Gastrocnemius medialis (tissue), 4 donors: Measurements from ENCODE around the gene TSC22D2. TPM values are rescaled to one million over a fixed set of nuclear protein-coding genes. Genes with fewer than 3 reads are reported as not detected.
"Not testable (repeated sequence)": the region's sequence is repeated elsewhere in the genome, so short reads cannot be mapped to it uniquely, and the experiment has no call there.

Experiments
- ATAC-seq, 2 donors: fragments of 150-250 bp; one replicate each; pipeline ENCODE4 v1.9.1; 2016
- DNase-seq, 2 donors: peaks; one replicate each; pipeline ENCODE4 v3.0.0-alpha.2; 2019
- H3K27ac ChIP-seq, 4 donors: fragments of 200-600 bp; sonication (generic); 1 replicate in 1 of 4; 2 replicates in 3 of 4; pipeline ENCODE4 v1.5.1; 2016 to 2018; ENCODE audit warnings: mild to moderate bottlenecking in 2 of 4, moderate library complexity in 1 of 4
- H3K27me3 ChIP-seq, 3 donors: fragments of 200-600 bp; sonication (generic) in 2 of 3; 1 replicate in 1 of 3; 2 replicates in 2 of 3; pipeline versions ENCODE4 v1.5.1 to v1.6.0; 2016 to 2019; ENCODE audit warnings: mild to moderate bottlenecking in 1 of 3, moderate library complexity in 1 of 3
- H3K36me3 ChIP-seq, 2 donors: fragments of 200-600 bp; sonication (generic) in 1 of 2; one replicate each; pipeline ENCODE4 v1.5.1; 2017 to 2018
- H3K4me1 ChIP-seq, 2 donors: fragments of 200-600 bp; sonication (generic) in 1 of 2; one replicate each; pipeline ENCODE4 v1.5.1; 2016 to 2017; ENCODE audit warnings: mild to moderate bottlenecking in 2 of 2
- H3K4me3 ChIP-seq, 4 donors: fragments of 200-600 bp; sonication (generic) in 3 of 4; 1 replicate in 1 of 4; 2 replicates in 3 of 4; pipeline ENCODE4 v1.5.1; 2016 to 2019; ENCODE audit warnings: mild to moderate bottlenecking in 2 of 4
- H3K9me3 ChIP-seq, 3 donors: fragments of 200-600 bp; sonication (generic) in 2 of 3; 1 replicate in 1 of 3; 2 replicates in 2 of 3; pipeline ENCODE4 v1.5.1; 2016 to 2019
- CTCF ChIP-seq, 5 experiments: fragments of 450-650 bp in 3 of 5; fragments of 200-600 bp in 2 of 5; sonication (generic) in 2 of 5; IDR thresholded peaks in 4 of 5; conservative IDR thresholded peaks in 1 of 5; 1 replicate in 4 of 5; 2 replicates in 1 of 5; pipeline ENCODE4 v1.5.1; 2016 to 2019; ENCODE audit warnings: antibody characterized with exemption in 5 of 5, mild to moderate bottlenecking in 3 of 5, moderate library complexity in 3 of 5
- POLR2A ChIP-seq, 2 donors: fragments of 450-650 bp; IDR thresholded peaks; one replicate each; pipeline ENCODE4 v1.6.1; 2017; ENCODE audit warnings: antibody characterized with exemption in 2 of 2, mild to moderate bottlenecking in 2 of 2, moderate library complexity in 2 of 2
- in situ Hi-C, 4 donors: fragments of 200-750 bp; cut with MboI; loops; one replicate each; pipeline versions ENCODE4 v1.15.0 to v1.8.0; 2017; ENCODE audit warnings: low sequenced_read_pairs in 4 of 4
- intact Hi-C: fragments of 100-400 bp; cut with DNase I; formaldehyde crosslinking; loops from one replicate; pipeline ENCODE4 v1.15.1; 2023; ENCODE audit warnings: low total_unique reads
- total RNA-seq, 4 donors: library from RNA; depleted of rRNA; stranded (reverse); fragments of >200 nt; gene quantifications; one replicate each; pipeline versions ENCODE4 v1.1.0 to v1.2.3, GENCODE V29; 2016

The TSC22D2 gene
- total RNA-seq, 4 donors from 2014 or later: 12.9 to 16.1 (median 14.0) TPM

- intact Hi-C loops (no loop called here), in situ Hi-C loops (no loop called here)
- H3K27me3 ChIP-seq: no peaks in the 10 kb centered on the region
- DNase-seq (no peak), ATAC-seq (peak; percentile 18 to 21)
- H3K36me3 ChIP-seq: no peaks in the 10 kb centered on the region
- H3K4me3 ChIP-seq: no peak overlapping the region
- no peak for TF ChIP-seq POLR2A (IDR thresholded peaks at IDR 0.05)
- TF ChIP-seq CTCF (IDR thresholded peaks at IDR 0.05 in 4 of 5, conservative IDR thresholded peaks at IDR 0.05 in 1 of 5): no peak
- H3K9me3 ChIP-seq: no peaks in the 10 kb centered on the region
- peaks cover 9 to 10% of the 10 kb centered on the region in 2 donors for H3K4me1 ChIP-seq
- peak overlapping the region; percentile 6 to 75 (median 58) for H3K27ac ChIP-seq
Measured at GRCh38 chr3:150469931-150470740, 62.0 kb downstream of the TSC22D2 start.

GRCh38 chr3:150472421-150472820 is 64.3 kb downstream of the TSC22D2 start:
- DNase-seq (no peak), ATAC-seq (no peak)
- in situ Hi-C loops: no loop called here
- Histone ChIP-seq H3K4me3 (no peak overlapping the region), H3K27ac (no peak overlapping the region), H3K4me1 (peaks cover 9 to 10% of the 10 kb centered on the region in 2 donors), H3K9me3 (no peaks in the 10 kb centered on the region), H3K27me3 (no peaks in the 10 kb centered on the region), H3K36me3 (no peaks in the 10 kb centered on the region)
- no peak for TF ChIP-seq CTCF (IDR thresholded peaks at IDR 0.05 in 4 of 5, conservative IDR thresholded peaks at IDR 0.05 in 1 of 5)
- no peak for TF ChIP-seq POLR2A (IDR thresholded peaks at IDR 0.05)
- intact Hi-C loops: no loop called here

DNA sequence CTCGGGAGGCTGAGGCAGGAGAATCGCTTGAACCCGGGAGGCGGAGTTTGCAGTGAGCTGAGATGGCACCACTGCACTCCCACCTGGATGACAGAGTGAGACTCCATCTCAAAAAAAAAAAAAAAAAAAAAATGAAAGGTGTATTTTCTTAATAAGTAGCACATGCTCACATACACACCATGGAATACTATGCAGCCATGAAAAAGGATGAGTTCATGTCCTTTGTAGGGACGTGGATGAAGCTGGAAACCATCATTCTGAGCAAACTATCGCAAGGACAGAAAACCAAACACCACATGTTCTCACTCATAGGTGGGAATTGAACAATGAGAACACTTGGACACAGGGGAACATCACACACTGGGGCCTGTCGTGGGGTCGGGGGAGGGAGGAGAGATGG is 65.1 kb downstream of the TSC22D2 start:
- H3K27me3 ChIP-seq, DNase-seq, intact Hi-C loops, H3K9me3 ChIP-seq, in situ Hi-C loops, H3K27ac ChIP-seq, ATAC-seq, H3K4me3 ChIP-seq, H3K36me3 ChIP-seq: not testable (repeated sequence)
- H3K4me1 ChIP-seq: peaks cover 9 to 10% of the 10 kb centered on the region in 2 donors

DNA sequence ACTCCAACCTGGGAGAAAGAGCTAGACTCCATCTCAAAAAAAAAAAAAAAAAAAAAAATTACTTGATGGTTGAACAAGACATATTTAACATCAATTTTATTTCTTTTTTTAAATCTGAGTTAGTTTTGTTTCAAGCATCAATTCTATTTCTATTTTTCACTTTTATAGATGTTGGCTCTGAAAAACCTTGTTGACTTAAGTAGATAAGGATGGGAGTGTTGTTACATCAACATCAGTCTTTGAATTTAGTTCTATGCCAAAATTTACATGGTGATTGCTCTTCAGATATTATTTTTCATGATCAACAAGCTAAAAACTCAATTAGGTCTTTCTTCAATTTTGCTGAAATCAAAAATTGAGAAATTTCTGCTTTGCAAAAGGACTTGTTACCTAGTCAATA is 71.3 kb downstream of the TSC22D2 start:
- H3K36me3 ChIP-seq: no peaks in the 10 kb centered on the region
- no peak overlapping the region for H3K4me3 ChIP-seq
- H3K27ac ChIP-seq: no peak overlapping the region
- DNase-seq: no peak
- no peak for ATAC-seq
- no peaks in the 10 kb centered on the region for H3K4me1 ChIP-seq
- intact Hi-C loops (no loop called here), in situ Hi-C loops (loop anchor here in 3 of 4 donors (25.0 kb wide), 1 partner anchor 542 kb away; no protein-coding TSS in a partner anchor)
- no peaks in the 10 kb centered on the region for H3K27me3 ChIP-seq
- TF ChIP-seq CTCF (IDR thresholded peaks at IDR 0.05 in 4 of 5, conservative IDR thresholded peaks at IDR 0.05 in 1 of 5) (no peak), POLR2A (IDR thresholded peaks at IDR 0.05) (no peak)
- no peaks in the 10 kb centered on the region for H3K9me3 ChIP-seq

- TF ChIP-seq CTCF (IDR thresholded peaks at IDR 0.05 in 4 of 5, conservative IDR thresholded peaks at IDR 0.05 in 1 of 5): no peak
- TF ChIP-seq POLR2A (IDR thresholded peaks at IDR 0.05): no peak
- in situ Hi-C loops (loop anchor here (10.0 to 25.0 kb wide), 2 partner anchors 56 to 544 kb away; no protein-coding TSS in a partner anchor), intact Hi-C loops (no loop called here)
- Histone ChIP-seq H3K4me3 (no peak overlapping the region), H3K9me3 (no peaks in the 10 kb centered on the region), H3K27me3 (no peaks in the 10 kb centered on the region), H3K36me3 (no peaks in the 10 kb centered on the region), H3K4me1 (no peaks in the 10 kb centered on the region), H3K27ac (no peak overlapping the region)
- DNase-seq (no peak), ATAC-seq (no peak)
Measured at GRCh38 chr3:150480877-150481276, 72.8 kb downstream of the TSC22D2 start.
